OCI-LY7 (cell line): Measurements from ENCODE around the gene QKI.

Source experiments
- CTCF ChIP-seq: fragments of 200-600 bp; sonication (generic); conservative IDR thresholded peaks from 2 replicates; pipeline ENCODE4 v1.5.1; 2014; ENCODE audit warnings: mild to moderate bottlenecking, antibody characterized with exemption, low read length, moderate library complexity, mixed read lengths
- EZH2phosphoT487 ChIP-seq: fragments of 200-600 bp; sonication (generic); IDR thresholded peaks from 2 replicates; pipeline ENCODE4 v1.6.1; 2018; ENCODE audit warnings: low read depth, borderline replicate concordance, mild to moderate bottlenecking, mixed run types, antibody characterized with exemption, low read length, moderate library complexity, mixed read lengths

- TF ChIP-seq CTCF (no peak), EZH2phosphoT487 (no peak)
Measured at GRCh38 chr6:163539101-163539762, 124.7 kb downstream of the QKI start.
